ENCODE results near the gene PIK3R5.

- TF ChIP-seq POLR2AphosphoS5 (IDR thresholded peaks at IDR 0.05; ENCODE audit: insufficient read depth, low read depth, low read length) (no peak), POLR2A (IDR thresholded peaks at IDR 0.05; ENCODE audit: low read depth, low read length) (no peak), JUN (IDR thresholded peaks at IDR 0.05; ENCODE audit: borderline replicate concordance, insufficient read depth, insufficient read length, low read depth) (no peak), CTCF (IDR thresholded peaks at IDR 0.05; ENCODE audit: extremely low read depth in 1 of 2, insufficient read depth in 1 of 2, low read depth in 1 of 2, low read length in 2 of 2) (no peak), FOS (IDR thresholded peaks at IDR 0.05; ENCODE audit: borderline replicate concordance, insufficient read depth, low read length) (no peak), GATA2 (IDR thresholded peaks at IDR 0.05; ENCODE audit: insufficient read depth, insufficient read length, low read depth, low read length) (no peak), MYC (IDR thresholded peaks at IDR 0.05; ENCODE audit: low read depth, low read length) (no peak), EZH2 (IDR thresholded peaks at IDR 0.05; ENCODE audit: borderline replicate concordance, low read depth, low read length, severe bottlenecking) (no peak), MAX (IDR thresholded peaks at IDR 0.05; ENCODE audit: insufficient read depth, insufficient read length) (no peak)
Measured at GRCh38 chr17:8868092-8868491, 97.4 kb downstream of the PIK3R5 start.

All from endothelial cell of umbilical vein (primary cell).